GM12801 (cell line): ENCODE measurements around the gene SPC24.

ENCODE experiments used
- TF ChIP-seq, protein P1 (sequence below): IDR thresholded peaks from one replicate; pipeline ENCODE4 v1.5.1; 2011; ENCODE audit warnings: control low read depth; ENCODE audit not compliant: insufficient read length; ENCODE audit errors: extremely low read depth

The SPC24 gene

DNA sequence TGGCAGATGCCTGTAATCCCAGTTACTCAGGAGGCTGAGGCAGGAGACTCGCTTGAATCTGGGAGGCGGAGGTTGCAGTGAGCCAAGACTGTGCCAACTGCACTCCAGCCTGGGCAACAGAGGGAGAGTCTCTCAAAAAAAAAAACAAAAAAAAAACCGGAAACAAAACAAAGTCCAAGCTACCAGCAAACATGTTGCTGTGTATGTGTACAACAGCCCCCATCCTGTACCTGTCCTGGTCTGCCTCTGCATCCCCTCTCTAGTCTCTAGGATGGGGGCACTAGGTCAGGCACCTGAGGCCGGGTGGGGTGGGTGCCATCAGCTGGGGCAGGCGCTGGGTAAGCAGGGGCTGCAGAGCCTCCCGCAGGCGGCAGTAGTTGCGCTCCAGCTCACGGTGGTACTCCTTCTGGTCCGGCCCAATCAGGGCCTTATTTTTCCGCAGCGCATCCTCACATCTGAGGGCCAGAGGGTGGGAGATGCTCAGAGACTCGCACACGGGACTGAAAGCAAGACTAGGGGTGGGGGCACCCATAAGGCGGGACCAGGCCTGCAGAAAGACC is 44.5 kb upstream of the SPC24 start:
- TF ChIP-seq, protein P1, sequence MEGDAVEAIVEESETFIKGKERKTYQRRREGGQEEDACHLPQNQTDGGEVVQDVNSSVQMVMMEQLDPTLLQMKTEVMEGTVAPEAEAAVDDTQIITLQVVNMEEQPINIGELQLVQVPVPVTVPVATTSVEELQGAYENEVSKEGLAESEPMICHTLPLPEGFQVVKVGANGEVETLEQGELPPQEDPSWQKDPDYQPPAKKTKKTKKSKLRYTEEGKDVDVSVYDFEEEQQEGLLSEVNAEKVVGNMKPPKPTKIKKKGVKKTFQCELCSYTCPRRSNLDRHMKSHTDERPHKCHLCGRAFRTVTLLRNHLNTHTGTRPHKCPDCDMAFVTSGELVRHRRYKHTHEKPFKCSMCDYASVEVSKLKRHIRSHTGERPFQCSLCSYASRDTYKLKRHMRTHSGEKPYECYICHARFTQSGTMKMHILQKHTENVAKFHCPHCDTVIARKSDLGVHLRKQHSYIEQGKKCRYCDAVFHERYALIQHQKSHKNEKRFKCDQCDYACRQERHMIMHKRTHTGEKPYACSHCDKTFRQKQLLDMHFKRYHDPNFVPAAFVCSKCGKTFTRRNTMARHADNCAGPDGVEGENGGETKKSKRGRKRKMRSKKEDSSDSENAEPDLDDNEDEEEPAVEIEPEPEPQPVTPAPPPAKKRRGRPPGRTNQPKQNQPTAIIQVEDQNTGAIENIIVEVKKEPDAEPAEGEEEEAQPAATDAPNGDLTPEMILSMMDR = no peak

DNA sequence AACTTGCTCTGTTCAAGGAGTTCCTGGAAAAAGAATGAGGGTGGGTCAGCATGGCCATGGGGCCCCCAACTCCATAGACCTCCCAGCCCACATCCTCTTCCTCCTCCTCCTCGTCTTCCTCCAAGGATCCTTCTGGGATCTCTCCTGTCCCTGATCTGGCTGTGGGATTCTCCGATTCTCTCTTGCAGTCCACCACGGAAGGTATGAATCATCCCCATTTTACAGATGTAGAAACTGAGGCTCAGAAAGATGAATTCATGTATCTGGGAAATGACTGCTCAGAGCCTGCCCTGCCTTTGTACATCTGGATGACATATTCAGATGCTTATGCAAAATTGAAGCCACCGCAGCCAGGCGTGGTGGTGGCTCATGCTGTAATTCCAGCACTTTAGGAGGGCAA is 43.9 kb upstream of the SPC24 start:
- TF ChIP-seq, protein P1 = no peak

DNA sequence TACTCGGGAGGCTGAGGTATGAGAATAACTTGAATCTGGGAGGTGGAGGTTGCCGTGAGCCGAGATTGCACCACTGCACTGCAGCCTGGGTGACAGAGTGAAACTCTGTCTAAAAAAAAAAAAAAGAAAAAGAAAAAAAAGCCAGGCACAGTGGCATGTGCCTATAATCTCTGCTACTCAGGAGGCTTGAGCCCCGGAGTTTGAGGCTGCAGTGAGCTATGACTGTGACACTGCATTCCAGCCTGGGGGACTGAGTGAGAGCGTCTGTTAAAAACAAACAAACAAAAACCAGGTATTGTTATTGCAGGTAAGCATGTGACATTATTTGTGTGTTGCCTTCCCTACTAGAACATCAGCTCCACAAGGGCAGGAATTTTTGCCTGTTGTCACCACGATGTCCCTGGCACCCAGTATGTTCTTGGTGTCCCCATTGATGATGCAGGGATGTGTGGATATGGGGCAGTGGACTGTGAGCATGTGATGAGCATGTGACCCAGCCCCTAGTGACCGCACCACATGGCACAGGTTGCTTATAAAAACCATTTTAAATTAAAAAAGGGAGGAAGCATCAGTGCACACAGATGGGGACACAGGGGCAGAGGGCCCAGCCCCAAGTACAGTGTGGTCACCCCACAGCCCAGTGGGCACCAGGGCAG is 43.3 kb upstream of the SPC24 start:
- TF ChIP-seq, protein P1 = no peak

DNA sequence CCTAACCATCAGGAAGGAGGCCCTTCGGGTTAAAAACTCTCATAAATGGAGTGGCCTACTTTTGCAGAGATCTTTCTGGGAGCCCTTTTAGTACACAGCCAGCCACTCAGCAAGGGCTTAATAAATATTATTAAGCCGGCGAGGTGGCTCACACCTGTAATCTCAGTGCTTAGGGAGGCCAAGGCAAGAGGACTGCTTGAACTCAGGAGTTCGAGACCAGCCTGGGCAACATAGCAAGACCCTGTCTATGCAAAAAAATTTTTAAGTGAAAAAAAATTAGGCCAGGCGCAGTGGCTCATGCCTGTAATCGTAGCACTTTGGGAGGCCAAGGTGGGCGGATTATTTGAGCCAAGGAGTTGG is 42.6 kb upstream of the SPC24 start:
- TF ChIP-seq, protein P1 = no peak

DNA sequence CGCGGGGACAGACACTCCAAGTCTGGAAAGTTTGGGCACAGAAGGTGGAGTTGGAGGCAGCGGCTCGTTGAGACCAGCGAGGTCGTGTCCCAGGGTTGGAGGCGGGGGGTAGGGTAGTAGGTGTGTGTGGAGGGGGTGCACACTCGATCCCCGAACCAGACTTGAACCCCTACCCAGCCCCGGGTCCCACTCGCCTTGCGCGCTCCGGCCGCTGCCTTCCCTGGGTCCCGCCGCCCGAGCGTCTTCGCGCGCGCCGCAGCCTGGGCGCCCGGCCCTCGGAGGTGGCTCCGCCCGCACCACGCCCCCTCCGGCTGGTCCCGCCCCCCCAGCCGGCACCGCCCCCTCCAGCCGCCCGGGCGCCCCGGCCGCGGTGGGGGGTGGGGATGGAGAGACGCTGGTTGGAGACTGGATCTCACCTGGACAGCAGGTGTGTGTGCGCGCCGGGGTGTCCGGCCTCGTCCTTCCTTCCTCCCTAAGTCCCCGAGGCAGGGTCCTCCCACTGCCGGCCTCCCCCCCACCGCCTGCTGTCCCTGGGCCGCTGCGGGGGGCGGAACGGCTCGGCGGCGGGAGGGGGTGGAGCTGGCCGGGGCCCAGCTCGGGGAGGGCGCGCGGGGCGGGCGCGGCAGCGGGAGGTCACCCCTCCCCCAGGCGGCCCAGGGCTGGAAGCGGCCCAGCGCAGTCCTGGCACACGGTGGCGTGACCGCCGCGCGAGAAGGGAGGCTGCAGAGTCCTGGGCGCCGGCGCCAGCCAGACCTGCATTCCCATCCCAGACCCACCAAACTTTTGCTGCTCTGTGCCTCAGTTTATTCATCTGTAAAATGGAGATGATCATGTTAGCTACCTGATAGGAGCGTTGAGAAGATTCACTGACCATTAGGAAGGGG is 42.0 kb upstream of the SPC24 start, which contains the start of gene KANK2:
KANK2 (minus strand) TSS at position 255 of the 884 bp plus-strand sequence. CDS start 3,034 bp downstream, outside the sequence.
- TF ChIP-seq, protein P1 = no peak

DNA sequence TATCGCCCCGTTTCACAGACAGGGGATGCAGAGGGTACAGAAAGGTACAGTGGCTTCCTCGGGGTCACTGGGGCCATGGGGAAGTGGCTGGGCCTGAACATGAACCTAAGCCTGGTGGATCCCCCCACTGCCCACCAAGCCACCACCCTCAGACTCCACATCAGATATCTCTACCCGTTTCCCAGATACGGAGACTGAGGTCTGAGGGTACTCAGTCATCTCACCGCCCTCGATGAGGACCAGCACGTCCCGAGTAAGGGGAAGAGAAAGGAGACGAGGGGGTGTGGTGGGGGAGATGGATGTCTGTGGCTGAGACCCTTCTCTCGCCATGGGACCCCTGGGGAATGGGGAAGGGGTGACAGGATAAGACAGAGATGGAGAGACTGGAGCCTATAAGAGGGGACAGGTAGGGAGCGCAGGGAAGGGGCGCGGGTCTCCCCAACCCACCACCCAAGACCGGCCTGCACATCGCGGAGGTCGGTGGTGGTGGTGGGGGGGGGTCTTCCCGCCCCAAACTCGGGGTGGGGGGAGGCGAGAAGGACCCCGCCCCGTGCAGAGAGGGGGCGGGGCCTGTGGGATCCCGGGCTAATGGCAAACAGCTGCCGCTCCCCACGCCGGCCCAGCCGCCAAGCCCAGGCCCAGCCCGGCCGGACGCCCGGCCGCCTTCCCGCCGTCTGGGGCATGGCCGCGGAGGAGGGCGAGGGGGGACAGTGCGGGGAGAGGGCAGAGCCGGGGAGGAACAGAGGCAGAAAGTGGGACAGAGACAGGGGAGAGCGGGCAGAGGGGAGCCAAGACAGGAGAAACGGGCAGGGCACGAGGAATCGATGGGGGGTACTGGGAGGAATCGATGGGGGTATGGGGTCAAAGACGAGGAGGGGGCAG is 41.1 kb upstream of the SPC24 start:
- TF ChIP-seq, protein P1 = no peak

DNA sequence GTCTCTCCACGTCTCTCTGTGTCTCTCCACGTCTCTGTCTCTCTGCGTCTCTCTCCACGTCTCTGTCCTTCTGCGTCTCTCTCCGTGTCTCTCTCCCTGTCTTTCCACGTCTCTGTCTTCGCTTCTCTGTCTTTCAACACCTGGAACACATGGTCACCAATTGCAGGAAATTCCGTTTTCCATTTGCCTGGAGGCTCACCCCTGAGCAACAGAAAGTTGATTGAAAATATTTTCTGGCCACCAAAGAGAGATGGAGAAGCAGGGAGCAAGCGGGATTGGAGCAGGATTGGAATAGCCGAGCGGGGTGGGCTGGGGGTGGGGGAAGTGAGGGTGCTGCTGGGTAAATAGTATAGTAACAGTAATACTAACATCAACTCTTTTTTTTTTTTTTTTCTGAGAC is 40.1 kb upstream of the SPC24 start:
- TF ChIP-seq, protein P1 = no peak
